Astrocyte of the cerebellum (primary cell): ENCODE measurements around the gene SPNS2.

Source experiments
- DNase-seq: peaks from one replicate; pipeline ENCODE4 v3.0.0-alpha.2; 2011; ENCODE audit warnings: low read depth
- H3K4me3 ChIP-seq: 2 replicates; pipeline ENCODE4 v1.5.1; 2011; ENCODE audit warnings: mild to moderate bottlenecking, low read depth, low read length, moderate library complexity
- in situ Hi-C: cut with HindIII; loops from 2 replicates; pipeline ENCODE4 v1.10.0; 2017; ENCODE audit warnings: low sequenced_read_pairs
- TF ChIP-seq, protein P1 (sequence below): IDR thresholded peaks from 2 replicates; pipeline ENCODE4 v1.5.1; 2012; ENCODE audit warnings: low read length, low read depth, moderate library complexity, mild to moderate bottlenecking; ENCODE audit errors: missing control alignments

SPNS2 gene

DNA sequence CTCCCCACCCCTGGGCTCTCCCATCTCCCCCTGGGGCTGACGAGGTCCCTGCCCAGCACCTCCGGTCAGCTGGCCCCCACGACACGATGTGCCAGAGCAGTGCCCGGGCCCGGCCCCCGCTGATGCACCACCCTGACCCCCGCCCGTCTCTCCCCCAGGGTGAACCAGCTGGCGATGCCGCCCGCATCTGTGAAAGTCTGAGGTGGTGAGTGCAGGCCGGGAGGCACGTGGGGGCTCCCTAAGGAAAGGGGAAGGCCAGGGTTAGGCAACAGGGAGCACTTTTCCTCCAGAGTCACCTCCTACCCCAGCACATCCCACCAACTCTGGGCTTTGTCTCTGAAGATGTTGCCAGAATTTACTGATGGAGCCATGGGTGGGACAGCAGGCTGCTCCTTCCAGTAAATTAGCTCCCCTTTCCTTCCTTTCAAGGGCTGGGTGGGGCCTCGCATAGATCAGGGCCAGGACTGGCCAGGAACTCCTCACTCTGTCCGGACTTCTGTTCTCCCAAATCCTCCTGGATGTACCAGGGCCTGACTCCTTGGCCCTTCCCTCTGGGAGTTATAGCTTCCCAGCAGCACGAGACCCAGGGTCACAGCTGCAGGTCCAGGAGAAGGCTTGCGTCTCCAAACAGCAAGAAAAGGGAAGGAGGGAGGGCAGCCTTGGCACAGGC is 38.2 kb downstream of the SPNS2 start:
- TF ChIP-seq, protein P1, sequence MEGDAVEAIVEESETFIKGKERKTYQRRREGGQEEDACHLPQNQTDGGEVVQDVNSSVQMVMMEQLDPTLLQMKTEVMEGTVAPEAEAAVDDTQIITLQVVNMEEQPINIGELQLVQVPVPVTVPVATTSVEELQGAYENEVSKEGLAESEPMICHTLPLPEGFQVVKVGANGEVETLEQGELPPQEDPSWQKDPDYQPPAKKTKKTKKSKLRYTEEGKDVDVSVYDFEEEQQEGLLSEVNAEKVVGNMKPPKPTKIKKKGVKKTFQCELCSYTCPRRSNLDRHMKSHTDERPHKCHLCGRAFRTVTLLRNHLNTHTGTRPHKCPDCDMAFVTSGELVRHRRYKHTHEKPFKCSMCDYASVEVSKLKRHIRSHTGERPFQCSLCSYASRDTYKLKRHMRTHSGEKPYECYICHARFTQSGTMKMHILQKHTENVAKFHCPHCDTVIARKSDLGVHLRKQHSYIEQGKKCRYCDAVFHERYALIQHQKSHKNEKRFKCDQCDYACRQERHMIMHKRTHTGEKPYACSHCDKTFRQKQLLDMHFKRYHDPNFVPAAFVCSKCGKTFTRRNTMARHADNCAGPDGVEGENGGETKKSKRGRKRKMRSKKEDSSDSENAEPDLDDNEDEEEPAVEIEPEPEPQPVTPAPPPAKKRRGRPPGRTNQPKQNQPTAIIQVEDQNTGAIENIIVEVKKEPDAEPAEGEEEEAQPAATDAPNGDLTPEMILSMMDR, result no peak
- no peak overlapping the region for H3K4me3 ChIP-seq
- in situ Hi-C loops, result loop anchor here (5.0 kb wide), 1 partner anchor 75 kb away; no protein-coding TSS in a partner anchor
- DNase-seq, result no peak

DNA sequence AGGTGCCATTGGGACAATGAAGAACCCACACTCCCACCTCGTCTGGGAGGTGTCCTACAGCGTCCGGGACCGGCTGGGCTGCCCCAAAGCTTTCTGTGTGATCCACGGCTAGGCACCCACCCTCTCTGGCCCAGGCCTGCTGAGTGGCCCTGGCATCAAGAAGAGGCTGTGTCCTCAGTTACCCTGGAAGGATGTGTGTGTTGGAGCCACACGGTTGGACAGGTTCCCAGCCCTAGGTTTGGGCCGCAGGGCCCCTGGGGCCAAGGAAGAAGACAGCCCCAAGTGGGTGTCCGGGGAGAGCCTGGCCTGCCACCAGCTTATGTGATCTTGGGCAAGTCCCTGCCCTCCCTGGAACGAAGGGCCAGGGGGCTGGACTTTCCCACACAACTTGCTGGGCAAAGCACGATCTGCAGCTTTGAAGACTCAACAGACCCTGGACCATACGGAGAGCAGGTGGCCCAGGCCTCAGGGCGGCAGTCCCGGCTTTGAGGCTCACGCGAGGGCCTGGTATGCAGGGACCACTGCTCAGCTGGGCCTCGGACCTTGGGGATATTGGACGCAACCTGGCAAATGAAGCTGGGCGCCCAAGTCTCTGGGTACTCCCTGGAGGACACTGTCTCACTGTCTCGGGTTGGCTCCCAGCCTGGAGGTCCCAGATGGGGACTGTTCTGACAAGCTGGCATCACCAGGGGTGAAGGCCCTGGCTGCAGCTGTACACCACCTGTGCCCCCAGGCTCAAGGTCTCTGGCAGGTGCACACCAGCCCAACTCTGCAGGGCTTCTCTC is 39.0 kb downstream of the SPNS2 start:
- DNase-seq, result no peak
- TF ChIP-seq, protein P1, result no peak

DNA sequence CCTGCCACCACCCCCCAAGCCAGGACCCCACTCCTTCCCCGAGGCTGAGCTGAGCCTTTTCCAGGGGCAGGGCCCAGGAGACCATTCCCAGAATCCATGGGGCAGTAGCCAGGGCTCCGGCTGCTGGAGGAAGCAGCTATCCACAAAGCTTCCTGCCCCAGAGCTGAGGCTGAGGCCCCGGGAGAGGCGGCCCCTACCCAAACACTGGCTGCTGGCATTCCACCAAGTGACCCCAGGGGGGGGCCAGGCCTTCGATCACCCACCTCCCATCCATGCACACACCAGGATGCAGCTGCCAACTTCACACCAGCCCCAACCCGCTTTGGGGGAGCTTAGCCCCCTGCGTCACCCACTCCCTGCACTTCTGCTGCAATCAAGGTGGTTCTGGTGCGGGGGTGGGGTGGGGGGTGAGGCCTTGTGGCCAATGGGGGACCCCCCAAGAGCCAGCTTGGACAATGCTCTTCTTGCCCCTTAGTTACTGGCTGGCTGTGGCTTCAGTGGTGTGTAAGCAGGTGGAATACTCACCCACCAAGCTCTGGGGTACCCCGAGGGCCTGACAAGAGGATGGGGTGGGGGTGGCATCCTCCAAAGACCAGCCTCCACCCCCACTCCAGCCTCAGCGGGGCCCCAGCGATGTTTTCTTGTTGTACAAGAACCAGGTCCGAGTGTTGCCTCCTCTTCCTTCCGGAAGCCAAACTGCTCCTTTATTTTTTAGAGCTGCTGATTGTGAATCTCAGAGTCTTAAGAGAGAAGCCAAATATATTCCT is 39.7 kb downstream of the SPNS2 start:
- in situ Hi-C loops, result loop anchor here (5.0 kb wide), 1 partner anchor 74 kb away; no protein-coding TSS in a partner anchor
- no peak for DNase-seq
- H3K4me3 ChIP-seq, result no peak overlapping the region
- TF ChIP-seq, protein P1, result no peak

More for the DNA sequence above, 39.0 kb downstream of the SPNS2 start:
- in situ Hi-C loops, result loop anchor here (5.0 kb wide), 1 partner anchor 75 kb away; no protein-coding TSS in a partner anchor
- H3K4me3 ChIP-seq, result no peak overlapping the region

DNA sequence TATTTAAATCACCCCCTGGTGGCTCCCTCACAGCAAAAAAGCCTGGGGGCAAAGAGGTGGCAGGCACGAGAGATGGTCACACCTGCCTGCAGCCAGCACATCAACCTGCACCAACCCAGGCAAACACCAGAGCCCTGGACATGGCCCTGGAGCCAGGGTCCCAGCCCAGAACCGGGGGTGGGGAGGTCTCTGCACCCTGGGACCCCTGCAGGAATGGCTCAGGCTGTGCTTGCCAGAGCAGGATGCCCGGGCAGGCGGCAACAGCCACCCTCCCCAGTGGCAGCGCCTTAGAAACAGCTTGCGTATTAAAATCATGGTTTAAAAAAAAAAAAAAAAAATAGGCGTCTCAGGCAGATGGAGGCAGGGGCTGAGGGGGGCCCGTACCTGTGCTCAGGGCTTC is 40.3 kb downstream of the SPNS2 start:
- DNase-seq, result no peak
- TF ChIP-seq, protein P1, result no peak
- in situ Hi-C loops, result loop anchor here (5.0 kb wide), 1 partner anchor 73 kb away; no protein-coding TSS in a partner anchor
- H3K4me3 ChIP-seq, result no peak overlapping the region

DNA sequence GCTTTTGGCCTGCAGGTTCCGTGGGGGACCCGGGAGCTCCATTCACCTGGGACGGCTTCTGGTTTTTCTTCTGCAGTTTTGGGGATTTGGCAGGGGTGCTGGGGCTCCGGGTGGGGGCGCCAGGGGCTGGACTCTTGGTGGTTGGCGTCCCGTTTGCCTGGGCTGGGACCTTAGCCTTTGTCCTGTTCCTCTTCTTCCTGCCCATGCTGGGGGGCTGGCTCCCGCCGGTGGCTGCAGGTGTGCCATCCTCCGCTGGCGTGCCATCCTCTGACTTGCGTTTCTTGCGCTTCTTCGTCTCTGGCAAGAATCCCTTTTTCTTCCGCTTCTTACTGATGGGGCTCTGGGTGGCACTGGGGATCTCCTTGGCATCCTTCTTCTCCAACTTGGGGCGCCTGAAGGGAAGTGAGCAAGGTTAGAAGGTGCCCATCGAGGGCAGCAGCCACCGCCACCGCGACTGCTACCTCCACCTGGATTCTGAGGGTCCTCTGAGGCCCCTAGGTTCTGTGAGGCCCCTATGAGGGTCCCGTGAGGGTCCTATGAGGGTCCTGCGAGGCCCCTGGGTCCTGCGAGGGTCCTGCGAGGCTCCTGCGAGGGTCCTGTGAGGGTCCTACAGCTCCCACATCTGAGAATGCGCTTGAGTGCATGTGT is 41.0 kb downstream of the SPNS2 start:
- TF ChIP-seq, protein P1, result no peak
- in situ Hi-C loops, result loop anchor here (5.0 kb wide), 1 partner anchor 73 kb away; no protein-coding TSS in a partner anchor

More for the DNA sequence above, 41.0 kb downstream of the SPNS2 start:
- H3K4me3 ChIP-seq, result no peak overlapping the region
- DNase-seq, result no peak
